Testis (tissue), 2 donors: ENCODE data around the gene NOL12.

Experiments used
- CTCF ChIP-seq, 3 experiments: fragments of 450-650 bp in 2 of 3; fragments of 200-600 bp in 1 of 3; sonication (generic) in 1 of 3; IDR thresholded peaks; one replicate each; pipeline ENCODE4 v1.5.1; 2016 to 2019; ENCODE audit warnings: antibody characterized with exemption in 3 of 3, mild to moderate bottlenecking in 2 of 3, moderate library complexity in 1 of 3
- POLR2A ChIP-seq: fragments of 450-650 bp; IDR thresholded peaks from one replicate; pipeline ENCODE4 v1.6.1; 2017; ENCODE audit warnings: antibody characterized with exemption, mild to moderate bottlenecking, moderate library complexity

DNA sequence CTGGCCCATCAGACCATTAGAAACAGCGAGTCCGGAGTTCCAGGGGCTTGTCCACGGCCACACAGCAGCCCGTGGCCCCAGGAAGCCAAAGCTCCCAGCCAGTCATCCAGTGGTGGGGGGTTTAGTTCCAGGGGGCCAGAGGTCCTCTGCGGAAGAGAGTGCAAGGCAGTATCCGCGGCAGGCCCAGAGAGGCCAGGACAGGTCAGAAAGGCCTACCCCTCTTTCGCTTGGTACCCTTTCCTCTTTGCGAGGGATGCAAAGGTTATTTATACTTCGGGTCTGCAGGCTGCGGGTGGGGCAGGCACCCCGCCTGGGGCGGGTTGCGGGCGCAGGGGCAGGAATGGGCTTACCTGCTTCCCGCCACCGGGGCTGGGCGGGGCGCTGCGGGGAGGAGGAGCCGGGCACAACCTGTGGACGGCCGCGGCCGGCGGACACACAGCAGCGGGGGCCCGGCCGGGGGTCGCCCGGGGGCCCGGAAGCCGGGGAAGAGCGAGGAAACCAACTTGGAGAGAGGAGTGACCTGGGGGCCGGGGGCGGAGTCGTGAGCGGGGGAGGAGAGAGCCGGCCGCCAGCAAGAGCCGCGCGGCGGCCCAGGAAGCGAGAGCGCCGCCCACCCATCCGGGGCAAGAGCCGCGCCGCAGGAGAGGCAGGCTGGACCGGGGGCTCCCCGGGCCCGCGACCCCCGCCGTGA is 46.9 kb upstream of the NOL12 start, which contains the start of gene SH3BP1:
- no peak for TF ChIP-seq CTCF (IDR thresholded peaks at IDR 0.05)
- TF ChIP-seq POLR2A = no peak
